ACHN (cell line): ENCODE measurements around the gene CBX5.
"Not testable (repeated sequence)": the region's sequence is repeated elsewhere in the genome, so short reads cannot be mapped to it uniquely, and the experiment has no call there.

ENCODE experiments used
- DNase-seq: peaks from one replicate; pipeline ENCODE4 v3.0.0-alpha.2; 2015
- in situ Hi-C: cut with HindIII; loops from 2 replicates; pipeline ENCODE4 v1.10.0; 2017; ENCODE audit warnings: low sequenced_read_pairs, low pct_ligation_motif_present, low pct_unique_long_range_greater_than_20kb

The CBX5 gene

DNA sequence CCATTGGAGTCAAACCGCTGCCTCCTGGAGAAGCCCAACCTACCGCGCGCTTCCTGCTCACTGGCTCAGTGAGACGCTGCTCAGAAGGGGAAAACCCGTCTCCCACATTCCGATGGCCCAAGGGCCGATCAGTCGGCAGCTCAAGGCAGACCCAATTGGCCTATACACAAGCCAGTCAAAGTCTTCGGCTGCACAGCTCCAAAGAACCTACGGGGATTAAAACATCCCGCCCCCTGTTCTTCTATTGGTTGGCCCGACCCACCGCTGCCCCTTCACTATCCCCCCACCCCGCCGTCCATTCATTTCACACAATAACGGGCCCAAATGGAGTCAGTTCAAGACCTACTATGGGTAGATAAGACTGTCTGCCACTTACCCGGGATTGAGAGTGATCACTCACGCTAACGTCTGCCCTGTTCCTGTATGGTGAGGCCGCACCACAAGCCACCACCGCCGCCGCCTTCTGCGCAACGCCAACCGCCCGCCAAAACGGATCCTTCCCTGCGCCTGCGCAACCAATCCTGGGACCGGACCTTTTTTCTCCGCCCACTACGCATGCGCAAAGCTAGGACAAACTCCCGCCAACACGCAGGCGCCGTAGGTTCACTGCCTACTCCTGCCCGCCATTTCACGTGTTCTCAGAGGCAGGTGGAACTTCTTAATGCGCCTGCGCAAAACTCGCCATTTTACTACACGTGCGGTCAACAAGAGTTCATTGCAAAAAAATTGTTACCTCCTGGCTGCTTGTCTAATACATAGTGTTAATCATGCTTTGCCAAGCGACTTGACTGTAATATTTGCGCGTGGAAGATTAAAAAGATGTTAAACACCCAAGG lies at the start of gene CBX5:
Gene CBX5, minus strand, starts transcription at position 491 of the 836 bp plus-strand sequence. CDS start 22,472 bp downstream, outside the sequence.
- in situ Hi-C loops = no loop called here

DNA sequence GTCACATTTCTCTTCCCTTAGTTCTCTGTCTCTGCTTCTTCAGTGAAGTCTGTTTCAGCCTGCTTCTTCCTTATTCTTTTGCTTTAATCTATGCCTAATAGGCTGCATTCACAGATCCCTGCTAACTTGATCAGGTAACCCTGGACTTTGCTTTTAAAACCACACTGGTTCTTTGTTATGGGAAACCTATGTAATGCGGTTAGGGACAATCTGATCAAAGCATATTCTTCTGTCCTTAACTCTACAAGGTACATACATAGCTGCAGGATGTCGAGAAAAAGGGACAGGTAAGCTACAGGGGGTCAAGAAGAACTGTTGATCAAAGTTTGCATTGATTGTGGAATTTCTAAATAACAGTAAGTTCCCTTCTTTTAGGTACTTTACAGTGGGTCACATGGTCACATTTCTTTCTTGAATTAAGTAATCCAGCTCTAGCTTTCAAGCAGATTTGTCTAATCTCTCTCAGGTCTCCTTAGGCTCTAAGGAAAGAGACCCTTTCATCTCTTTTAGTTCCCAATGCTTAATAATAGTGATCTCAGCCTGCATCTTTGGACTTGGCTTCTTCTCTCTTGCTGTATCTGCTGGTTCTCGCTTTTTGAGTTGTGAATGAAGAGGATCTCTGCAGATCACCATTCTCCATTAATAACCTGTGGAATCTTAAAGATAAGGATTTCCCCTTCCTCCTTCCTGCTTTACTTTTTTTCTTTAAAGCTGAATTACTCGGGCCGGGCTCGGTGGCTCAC lies 48.8 kb upstream of the CBX5 start:
- DNase-seq = no peak
- in situ Hi-C loops = no loop called here

More for the DNA sequence above, at the start of gene CBX5:
- DNase-seq = peak; percentile 100

DNA sequence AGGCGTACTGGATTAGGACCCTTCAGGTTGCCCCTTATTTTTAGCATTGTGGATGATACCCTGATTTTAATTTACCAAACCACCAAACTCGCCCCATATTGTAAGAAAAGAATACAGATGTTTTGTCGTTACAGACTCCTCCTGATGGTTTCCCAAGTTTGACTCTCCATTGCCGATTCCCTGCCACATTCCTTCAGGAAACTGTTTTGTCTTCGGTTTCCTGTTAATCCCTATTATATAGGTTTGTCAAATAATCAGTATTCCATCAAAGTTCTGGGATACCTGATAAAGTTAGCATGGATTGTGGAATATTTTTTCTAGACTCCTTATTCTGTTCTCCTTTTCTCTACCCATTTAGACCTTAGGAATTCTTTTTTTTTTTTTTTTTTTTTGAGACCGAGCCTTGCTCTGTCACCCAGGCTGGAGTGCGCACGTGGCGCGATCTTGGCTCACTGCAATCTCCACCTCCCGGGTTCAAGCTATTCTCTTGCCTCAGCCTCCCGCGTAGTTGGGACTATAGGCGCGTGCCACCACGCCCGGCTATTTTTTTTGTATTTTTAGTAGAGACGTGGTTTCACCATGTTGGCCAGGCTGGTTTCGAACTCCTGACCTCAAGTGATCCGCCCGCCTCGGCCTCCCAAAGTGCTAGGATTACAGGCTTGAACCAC lies 45.7 kb upstream of the CBX5 start:
- DNase-seq, in situ Hi-C loops: not testable (repeated sequence)

DNA sequence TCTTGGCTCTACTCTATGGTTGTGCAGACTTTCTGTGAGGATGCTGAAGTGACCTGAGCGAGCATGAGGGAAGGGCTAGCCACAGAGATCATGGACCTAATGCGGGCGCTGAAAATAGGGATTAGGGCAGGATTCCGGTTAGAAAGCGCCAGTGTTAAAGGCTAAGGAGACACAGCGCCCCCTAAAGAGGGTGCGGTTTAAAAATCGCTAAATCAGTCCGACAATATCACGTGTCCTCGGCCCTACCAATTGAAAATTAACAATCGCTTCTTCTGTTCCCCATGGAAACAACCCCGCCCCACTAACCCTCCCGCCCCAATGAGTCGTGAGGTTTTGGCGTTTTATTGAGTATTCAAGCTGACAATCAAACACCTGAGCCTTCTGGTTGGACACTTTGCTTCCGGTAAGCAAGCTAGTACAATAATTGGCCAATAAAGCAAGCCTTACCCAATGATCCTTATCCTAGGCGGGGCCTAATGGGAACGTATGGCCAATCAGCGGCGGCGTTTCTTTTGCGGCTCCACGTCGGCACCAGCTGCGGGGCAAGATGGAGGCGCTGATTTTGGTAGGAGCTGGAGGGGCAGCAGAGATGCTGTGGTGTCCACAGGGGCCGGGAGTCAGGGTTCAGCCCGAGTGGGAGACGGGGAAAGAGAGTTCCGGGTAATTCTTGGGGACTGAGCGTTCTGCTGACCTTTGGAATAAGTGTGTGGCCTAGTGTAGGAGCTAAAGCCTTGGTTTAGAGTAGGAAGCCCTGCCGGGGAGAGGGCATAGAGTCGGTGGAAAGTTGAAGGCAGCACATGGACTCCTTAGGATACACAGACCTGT lies 44.9 kb upstream of the CBX5 start, which contains the start of gene COPZ1:
Gene COPZ1, plus strand, starts transcription at position 515 of the 825 bp plus-strand sequence. Its CDS starts 33 bp downstream, at position 548.
- DNase-seq = peak; percentile 100
- in situ Hi-C loops = no loop called here

DNA sequence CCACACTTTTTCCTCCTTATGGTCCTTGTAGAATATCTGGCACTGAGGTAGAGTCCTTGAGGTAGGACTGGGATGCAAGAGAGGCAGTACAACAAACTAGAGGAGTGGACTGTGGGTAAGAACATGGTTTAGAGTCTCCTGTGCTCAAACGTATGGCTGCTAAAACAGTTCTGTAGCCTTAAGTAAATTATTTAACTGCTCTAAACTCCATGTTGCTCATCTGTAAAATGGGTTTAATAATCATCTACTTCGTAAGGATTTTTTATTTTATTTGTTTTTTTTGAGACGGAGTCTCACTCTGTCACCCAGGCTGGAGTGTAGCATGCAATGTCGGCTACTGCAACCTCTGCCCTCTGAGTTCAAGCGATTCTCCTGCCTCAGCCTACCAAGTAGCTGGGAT lies 41.4 kb upstream of the CBX5 start:
- no peak for DNase-seq
- in situ Hi-C loops = no loop called here

DNA sequence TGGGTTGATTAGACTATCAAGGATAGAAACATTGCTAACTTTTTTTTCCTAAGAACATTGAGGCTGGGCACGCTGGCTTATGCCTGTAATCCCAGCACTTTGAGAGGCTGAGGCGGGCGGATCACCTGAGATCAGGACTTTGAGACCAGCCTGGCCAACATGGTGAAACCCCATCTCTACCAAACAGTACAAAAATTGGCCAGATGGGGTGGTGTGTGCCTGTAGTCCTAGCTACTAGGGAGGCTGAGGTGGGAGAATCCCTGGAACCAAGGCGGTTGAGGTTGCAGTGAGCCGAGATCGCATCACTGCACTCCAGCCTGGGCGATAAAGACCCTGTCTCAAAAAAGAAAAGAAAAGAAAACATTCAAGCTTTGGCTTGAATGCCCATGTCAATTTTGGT lies 32.4 kb upstream of the CBX5 start:
- DNase-seq, in situ Hi-C loops: not testable (repeated sequence)

DNA sequence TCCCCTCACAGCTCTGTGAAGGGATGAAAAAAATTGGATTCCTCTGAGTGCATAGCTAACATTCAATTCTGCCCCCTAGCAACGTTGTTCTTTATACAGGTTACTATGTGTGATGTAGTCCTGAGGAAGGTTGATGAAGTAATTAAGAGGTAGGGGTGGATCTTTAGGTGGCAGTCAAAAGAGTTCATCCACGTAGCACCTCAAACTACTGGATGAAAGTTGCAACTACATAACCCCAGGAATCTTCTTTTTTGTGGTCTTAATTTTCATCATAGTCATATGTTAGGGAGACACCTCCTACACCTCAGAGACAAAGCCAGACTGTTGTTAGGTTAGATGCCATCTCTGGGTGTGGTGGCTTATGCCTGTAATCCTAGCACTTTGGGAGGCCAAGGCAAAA lies 31.1 kb upstream of the CBX5 start:
- in situ Hi-C loops = no loop called here
- DNase-seq = no peak

DNA sequence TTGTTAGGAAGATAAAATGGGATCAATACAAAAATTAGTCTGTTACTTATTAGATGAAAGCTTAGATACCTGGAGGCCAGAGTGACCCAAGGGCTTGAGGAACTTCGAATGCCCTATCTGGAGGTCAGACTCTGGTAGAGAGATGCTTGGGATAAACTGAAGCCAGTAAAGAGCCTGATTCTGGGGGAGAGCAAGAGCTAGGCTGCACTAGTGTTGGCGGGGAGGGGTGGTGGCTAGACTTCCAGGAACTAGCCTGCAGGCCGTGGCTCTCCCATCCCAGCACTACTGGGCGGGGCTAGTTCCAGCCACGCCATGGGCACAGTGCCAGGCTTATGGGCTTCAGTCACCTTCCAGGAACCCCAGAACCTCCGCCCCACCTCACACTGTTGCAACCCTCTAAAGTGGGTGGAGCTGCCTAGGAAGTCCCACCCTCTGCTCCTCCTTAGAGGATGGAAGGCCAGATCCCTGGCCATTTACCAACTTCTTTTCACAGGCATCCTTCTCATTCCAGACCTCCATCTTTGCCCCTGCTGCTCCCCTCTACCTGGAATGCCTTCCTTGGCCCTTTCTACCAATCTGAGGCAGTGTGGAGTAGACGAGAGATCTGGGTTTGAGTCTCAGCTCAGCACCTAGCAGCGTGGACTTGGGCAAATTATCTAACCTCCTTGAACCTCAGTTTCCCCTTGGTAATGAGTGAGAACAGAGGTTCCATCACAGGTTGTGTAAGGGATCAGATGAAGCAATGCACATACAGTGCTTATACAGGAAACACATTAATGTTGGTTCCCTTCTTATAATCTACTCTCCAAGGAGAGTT lies 27.2 kb upstream of the CBX5 start:
- in situ Hi-C loops = no loop called here
- no peak for DNase-seq

DNA sequence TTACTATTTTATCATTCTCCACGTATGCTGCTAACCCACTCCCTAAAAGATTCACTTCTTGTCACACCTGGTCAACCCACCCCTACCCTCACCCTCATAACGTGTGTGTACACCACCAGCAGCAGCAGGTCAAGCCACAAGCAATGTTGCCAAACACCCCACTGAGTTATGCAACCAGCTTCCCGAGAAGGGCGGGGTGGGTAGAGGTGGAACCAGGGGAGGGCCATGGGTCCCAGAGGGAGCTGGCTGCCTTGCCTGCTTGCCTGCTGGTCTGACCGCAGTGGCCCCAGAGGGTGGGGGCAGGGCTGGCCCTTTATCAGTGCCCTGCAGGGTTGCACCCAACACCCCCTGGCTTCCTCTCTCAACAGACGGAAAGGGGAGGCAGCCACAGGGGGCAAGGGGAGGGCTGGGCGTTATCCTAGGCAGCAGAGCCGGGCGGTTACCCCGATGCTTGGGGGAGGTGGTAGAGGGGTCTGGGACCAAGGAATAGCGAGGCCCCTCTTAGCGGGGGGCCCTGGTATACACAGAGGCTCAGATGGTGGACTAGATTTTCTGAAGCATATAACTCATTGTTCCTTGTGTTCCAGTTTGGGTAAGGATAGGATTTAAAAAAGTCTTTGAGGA lies 24.4 kb upstream of the CBX5 start:
- in situ Hi-C loops = no loop called here
- DNase-seq = no peak

DNA sequence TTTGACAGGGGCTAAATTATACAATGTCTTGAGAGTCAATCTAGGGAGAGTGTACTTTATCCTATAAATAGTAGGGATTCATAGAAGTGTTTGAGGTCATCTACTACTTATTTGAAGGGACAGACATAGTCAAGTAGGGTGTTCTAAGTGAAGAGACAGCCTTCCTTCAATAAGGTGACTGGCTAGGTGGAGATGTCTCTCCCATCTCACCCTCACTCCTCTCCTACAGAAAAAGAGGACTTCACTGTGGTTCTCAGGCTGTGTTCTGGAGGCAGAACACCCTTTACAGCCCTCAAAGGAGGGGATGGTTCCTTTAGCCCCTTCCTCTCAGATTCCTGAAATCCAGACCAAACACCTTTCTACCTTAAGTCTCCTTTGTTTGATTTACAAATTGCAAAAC lies 23.7 kb upstream of the CBX5 start:
- no peak for DNase-seq
- in situ Hi-C loops = no loop called here

DNA sequence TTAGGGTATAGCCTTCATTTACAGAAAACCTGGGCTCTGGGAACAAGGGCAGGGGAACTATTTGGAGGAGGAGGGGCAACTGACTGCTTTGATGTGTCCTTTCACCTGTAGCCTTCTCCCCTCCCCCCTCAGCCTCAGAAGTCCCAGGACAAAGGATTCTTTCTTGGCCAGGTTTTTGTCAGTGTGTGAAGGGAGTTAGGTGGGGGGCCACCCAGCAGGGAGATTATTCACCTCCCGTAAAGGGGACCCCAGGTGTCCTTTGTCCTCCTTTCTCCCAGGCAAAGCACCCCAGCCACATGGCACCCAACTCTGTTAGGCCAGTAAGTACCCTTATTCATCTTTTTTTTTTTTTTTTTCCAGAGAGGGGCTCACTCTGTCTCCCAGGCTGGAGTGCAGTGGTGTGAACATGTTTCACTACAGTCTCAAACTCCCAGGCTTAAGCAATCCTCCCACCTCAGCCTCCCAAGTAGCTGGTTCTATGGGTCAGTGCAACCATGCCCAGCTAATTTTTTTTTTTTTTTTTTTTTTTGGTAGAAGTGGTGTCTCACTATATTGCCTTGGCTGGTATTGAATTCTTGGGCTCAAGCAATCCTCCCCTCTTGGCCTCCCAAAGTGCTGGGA lies 21.6 kb upstream of the CBX5 start:
- in situ Hi-C loops = no loop called here
- DNase-seq = no peak

DNA sequence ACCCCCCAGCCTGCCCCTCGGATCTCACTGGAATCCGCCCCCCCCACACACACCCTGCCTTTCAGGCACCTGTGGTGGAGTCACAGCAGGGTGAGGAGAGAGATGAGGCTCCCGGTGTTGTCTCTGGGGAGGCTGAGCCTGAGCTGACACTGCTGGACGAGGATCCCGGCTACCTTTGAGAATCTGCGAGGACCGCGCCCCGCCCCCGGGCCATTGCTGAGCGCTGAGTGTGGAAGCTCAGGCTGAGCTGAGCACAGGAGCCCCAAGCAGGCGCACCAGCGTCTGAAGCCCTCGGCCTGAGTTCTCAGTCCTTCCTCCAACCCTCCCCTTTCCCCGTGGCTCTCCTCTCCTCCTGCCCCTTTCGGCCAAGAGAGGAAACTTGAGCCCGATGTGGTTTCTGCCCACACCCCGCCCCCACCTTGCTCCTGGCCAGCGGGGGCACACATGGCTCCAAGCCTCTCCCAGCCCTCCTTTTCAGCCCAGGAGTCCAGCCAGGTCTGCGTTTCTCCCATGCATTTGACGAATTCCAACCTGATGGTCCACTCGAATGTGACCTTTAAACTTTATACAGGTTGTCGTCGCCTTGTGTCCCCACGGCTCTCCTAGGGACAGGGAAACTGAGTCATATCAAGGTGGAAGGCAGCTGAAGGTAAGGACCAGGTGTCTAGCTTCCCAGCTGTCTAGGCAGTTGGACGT lies 21.0 kb upstream of the CBX5 start, which contains the start of gene NFE2:
Gene NFE2, minus strand, starts transcription at position 284 of the 696 bp plus-strand sequence. CDS start 5,767 bp downstream, outside the sequence.
- peak; percentile 89 for DNase-seq
- in situ Hi-C loops = no loop called here

DNA sequence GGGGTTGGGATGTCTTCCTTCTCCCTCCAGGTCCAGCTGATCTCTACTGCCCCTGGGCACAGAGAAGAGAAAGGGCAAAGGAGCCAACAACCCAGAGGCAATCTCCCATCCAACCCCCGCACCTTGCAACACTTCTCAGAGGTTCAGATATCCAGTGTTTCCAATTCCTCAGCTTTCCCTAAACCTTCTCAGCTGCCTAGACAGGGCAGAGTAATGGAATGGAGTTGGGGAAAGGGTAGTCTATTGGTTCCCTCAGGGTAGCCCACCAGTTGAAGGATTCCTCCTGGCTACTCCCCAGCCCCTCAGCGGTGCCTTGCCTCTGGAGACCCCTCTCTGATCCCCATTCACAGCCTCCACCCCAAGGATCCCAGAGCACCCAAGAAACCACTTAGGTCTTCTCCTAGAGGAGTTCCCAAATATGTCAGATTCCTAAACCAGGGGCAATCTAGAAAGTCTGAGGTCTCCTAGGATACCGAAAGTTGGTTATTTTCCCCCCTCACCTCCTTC lies 20.4 kb upstream of the CBX5 start:
- no peak for DNase-seq
- in situ Hi-C loops = no loop called here

DNA sequence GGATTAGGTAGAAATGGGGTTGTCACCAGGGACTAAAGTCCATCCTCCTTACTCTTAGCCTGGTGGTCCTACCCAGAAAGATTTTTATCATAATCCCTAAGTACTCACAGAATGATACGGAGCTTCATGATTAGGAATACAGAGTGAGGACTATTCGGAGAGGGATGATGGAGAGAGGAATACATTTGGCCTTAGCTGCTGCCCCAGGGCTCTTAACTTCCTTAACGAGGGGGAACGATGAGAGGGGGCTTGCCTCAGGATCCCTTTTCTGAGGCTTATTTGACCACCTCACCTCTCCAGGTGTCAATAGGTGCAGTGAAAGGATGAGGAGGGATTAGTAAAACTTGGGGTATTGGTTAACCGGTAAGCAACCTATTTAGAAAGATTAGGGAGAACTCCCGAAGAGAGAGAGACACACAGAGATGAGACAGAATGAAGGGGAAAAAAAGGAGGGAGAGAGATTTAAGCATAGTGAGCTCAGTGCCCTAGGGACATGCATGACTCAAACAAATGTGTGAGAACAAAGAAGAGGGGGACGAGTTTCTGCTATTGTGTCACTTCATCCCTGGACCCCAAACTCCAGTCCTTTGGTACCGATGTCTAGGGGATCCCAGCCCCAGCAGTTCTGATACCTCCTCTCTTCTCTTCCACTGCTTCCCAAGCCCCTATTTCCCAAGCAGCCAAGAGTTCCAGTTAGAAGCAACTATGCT lies 19.7 kb upstream of the CBX5 start:
- in situ Hi-C loops = no loop called here
- no peak for DNase-seq

DNA sequence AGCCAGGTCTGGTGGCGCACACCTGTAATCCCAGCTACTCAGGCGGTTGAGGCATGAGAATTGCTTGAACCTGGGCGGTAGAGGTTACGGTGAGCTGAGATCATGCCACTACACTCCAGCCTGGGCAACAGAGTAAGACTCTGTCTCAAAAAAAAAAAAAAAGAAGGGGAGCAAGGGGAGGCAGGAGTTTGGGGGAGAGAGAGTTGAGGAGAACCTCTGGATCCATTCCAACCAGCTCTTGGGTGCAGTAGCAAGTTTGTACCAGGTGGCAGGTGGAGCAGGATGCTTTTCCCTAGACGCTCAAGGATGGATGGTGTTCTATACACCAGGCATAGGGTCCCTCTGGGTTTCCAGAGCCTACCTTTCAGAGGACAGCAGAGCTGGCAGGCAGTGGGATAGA lies 19.0 kb upstream of the CBX5 start:
- in situ Hi-C loops = no loop called here
- DNase-seq = no peak
